NCI-H1105 treated with DMSO at 0.1 percent for 48 hours (cell line): ENCODE results near the gene ITPR1.
A peak's percentile ranks its signal among the peaks of the same experiment; 100 is the strongest.

Source experiments
- DNase-seq: peaks from one replicate; lab custom pipeline; 2025; lab: John Stamatoyannopoulos, UW

The ITPR1 gene

DNA sequence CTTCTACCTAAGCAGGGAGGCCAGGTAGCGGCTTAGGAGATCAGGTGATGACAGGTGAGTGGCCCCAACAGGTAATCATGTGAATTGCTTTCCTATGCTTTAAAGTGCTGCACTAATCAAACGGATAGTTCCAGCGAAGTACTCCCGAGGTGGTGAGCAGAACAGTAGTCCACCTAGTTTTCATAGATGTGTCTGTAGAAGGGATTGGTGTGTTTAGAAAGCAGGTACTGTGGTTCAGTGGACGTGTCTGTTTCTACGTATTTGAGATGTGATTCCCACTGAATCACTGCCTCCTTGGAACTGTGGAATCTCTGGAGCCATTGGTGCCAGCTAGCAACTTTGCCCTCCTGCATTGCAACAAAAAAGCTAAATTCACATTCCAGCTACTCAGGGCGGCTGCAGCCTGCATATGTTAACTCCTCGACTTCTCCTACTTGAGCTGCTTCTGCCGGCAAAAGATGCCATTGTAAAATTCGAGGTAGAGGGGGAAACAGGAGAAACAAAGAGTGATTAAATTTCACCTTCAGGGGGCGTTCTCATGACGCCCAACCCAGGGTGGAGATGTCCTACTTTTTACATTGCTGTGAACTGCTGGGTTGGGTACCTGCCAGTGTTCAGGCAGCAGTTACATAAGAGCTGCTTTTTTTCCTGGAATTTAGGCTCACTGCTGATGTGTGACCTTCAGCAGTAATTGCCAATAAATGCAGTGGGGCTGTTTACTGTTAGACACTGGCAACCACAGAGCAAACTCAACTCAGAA lies 227.3 kb downstream of the ITPR1 start:
- no peak for DNase-seq

- no peak for DNase-seq
These were observed 228.4 kb downstream of the ITPR1 start for GRCh38 chr3:4721511-4721911.

GRCh38 chr3:4722103-4722502 lies 229.0 kb downstream of the ITPR1 start:
- DNase-seq, result peak; percentile 4

- no peak for DNase-seq
These were observed 231.0 kb downstream of the ITPR1 start for GRCh38 chr3:4724051-4724629.

DNA sequence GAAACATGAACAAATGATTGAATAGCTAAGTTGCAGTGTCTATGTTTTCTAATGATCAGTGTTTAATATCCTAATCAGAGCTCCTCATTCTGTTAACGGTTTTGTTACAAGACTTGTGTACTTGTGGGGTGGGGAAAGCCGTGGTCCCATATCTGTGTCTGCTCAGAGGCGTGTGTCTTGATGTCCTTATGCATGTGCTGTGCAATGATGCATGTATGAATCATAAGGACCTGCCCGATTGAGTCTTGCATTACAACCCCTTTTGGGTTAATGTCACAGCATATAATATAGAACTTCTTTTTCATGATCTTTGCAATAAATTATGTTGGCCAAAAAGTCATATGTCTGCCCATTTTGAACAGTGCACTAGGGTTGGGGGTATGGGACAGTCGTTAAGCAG lies 233.4 kb downstream of the ITPR1 start:
- DNase-seq, result no peak

DNA sequence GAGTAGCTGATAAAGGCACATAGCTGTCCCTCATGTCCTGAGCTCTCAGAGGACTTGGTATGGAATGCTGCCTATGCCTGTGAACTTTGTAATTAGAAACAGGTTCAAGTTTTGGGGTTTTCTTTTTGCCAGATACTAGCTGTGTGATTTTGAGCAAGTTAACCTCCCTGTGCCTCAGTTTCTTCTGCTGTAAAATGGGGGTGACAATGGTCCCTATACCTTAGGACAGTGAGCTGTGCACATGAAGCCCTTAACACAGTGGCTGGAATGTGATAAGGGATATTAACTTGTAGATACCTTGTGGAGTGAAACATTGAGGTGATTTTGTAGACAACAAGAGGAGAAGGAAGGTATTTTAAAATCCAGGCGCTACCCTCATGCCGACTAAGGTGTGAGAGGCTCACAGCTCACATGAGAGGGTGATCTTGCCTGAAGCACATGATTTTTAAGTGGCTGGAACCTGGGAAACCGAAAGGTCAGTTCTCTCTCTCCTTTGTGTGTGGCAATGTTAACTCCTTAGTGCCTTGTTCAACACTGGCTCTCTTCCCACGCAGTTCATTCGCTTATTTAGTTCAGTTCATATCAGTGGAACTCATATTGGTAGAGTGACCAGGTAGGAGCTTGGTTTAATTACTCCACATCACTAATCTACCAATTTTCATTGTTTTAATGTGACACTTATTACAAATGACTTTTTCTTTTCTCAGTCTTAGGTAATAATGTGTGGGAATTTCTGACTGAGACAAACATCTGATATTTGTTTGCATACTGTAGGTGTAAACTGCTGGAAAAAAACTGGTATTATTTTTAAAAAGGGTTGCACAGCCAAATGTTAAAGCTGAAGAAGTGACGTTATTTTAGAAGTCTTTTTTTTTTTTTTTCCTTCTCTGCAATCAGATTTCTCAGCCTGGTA lies 236.2 kb downstream of the ITPR1 start:
- DNase-seq, result no peak

DNA sequence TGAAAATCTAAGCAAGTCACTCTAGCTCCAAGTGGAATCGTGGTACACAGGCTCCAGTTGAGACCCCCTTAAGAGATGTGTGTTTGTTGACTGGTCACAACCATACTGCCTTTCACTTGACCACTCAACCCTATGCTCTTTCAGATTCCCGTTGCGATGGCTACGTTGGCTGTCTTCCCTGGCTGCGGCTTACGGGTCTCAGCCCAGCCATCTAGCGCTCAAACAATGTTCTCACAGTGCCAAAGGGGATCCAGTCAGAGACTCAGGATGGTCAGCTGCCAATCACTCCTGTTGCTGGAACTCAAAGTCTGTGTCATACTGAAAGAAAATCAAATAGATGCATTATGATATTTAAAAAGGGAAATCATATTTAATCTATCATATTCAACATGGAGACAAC lies 237.6 kb downstream of the ITPR1 start:
- DNase-seq, result no peak

DNA sequence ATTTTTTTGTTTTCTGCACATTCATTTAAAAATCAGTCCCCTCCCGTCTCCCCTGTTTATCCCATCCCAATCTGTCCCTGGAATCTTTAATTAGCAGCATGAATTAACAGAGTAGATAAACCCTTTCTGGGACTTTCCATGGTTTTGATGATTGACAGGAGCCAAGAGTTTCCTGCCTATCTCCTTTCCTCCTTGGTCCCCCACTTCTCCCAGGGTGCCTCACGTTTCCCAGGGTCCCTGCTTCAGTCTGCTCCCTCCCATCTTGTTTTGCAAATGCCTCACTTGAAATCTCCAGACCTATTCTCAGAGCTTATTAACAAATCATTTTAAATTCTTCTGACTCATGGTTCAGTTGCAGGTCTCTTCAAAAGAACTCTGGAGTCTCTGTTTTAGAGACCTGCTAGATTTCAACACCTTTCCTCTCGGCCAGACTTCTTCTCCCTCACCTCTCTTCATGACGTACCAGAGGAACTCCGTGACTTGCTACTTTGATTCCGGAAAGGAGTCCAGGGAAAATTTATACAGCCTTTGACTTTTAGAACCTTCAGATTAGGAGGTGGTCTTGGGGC lies 238.5 kb downstream of the ITPR1 start:
- DNase-seq, result no peak

DNA sequence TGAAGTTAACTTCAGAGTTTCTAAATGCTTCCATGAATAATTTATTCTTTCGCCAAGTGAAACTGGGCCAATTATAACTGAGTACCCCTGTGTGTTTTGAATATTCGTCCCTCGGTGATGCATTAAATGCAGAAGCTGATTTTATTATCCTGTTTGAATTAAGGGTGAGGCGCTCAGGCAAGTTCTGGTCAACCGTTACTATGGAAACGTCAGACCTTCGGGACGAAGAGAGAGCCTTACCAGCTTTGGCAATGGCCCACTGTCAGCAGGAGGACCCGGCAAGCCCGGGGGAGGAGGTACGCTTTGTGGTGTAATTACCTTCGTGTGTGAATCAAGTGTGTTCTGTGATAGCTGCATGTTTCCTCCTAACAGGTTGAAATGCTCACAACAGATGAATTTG lies 239.8 kb downstream of the ITPR1 start:
- no peak for DNase-seq

- DNase-seq, result peak; percentile 3
These were observed 241.3 kb downstream of the ITPR1 start for GRCh38 chr3:4734454-4734853.

- no peak for DNase-seq
These were observed 242.1 kb downstream of the ITPR1 start for GRCh38 chr3:4735243-4735642.

GRCh38 chr3:4736284-4736861 lies 243.2 kb downstream of the ITPR1 start:
- no peak for DNase-seq

GRCh38 chr3:4738737-4739274 lies 245.7 kb downstream of the ITPR1 start:
- no peak for DNase-seq

DNA sequence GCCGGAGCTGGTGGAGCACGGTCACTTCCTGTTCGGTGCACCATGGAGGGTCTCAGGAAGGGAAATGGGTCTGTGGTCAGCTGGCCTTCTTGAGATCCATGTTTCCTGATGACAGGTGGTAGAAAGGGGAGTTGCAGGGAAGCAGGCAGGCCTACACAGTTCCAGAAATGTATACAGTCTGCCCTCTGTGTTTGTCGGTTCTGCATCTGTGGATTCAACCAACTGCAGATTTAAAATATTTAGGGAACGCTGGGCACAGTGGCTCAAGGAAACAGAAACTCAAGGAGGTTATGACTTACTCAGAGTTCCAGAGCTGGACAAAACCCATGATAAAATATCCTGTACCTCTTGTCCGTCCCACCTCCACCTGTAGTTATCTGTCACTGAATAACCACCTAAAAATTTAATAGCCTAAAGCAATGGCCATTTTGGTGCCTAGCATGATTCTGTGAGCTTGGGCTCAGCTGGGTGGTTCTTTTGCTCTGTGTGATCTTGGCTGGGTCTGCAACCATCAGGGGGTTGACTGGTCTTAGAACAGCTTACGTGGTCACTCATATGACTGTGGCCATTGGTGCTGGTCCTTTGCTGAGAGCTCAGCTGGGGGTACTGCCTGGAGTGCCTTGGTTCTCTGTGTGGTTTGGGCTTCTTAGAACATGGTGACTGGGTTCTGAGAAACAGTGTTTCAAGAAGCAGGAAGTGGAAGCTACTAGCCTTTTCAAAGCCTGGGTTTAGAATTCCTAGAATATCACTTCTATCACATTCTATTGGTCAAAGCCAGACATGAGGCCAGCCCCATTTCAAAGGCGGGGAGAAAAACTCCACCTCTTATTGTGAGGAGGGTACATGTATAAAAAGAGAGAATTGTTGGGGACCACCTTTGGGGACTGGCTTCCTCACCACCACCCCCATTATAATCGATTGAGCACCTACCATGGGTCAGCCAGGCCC lies 246.4 kb downstream of the ITPR1 start:
- DNase-seq, result no peak

DNA sequence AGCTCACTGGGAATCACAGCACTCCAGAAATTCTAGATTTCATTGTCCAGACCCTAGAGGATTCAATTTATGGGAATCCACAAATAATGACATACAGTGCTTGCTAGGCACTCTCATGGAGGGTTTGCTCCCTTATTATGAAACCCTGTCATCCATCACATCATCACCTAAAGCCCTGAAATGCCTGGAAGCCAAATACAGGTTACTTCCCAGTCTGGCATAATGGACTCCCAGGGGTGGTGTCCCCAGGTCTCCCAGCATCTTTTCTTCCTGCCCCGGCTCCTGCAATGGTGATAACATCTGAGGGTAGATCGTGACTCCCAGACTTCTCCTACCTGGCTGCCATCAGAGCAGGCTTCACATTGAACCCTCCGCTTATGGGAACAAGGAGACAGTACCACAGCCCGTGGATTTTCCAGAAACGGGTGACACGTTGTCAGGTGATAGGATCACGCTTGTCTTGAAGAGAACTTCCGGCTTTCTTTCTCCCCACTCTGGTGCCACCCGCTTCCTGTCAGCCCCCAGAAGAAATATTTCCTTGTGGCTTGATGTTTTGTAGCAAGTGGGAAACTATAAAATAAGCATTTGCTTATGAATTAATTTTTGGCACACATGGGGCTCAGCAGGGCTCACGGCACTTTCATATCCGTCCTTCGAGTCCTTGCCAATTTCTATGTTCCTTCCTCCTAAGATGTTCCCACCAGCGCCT lies 247.4 kb downstream of the ITPR1 start:
- DNase-seq, result no peak

GRCh38 chr3:4741106-4741403 lies 247.9 kb downstream of the ITPR1 start:
- no peak for DNase-seq

- no peak for DNase-seq
These were observed 248.5 kb downstream of the ITPR1 start for GRCh38 chr3:4741404-4742307.

- no peak for DNase-seq
These were observed 249.2 kb downstream of the ITPR1 start for GRCh38 chr3:4742359-4742758.

DNA sequence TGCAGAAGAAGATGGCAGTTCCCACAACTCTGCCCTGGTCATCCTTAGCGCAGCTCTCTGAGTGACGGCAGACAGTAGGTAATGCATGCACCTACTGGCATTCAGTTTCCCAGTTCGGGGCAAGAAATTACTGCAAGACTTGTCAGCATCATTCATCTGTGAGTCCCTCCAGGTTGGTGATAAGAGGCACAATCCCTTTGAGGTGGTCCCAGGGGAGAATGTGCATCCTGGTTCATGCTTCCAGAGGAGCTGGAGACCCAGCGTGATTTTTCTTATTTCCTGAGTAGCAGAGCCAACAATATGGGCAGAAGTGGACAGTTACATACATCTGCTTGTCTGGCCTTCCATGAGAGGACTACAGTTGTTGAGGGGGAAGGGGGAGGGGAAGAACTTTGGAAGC lies 250.2 kb downstream of the ITPR1 start:
- no peak for DNase-seq
